Activated naive CD4-positive, alpha-beta T cell (primary cell): Measurements from ENCODE around the gene PDE10A.
"Not testable (repeated sequence)": the region's sequence is repeated elsewhere in the genome, so short reads cannot be mapped to it uniquely, and the experiment has no call there.

ENCODE experiments used
- DNase-seq, 4 experiments: peaks; one replicate each; lab custom pipeline; 2025; lab: John Stamatoyannopoulos, UW

Gene PDE10A

DNA sequence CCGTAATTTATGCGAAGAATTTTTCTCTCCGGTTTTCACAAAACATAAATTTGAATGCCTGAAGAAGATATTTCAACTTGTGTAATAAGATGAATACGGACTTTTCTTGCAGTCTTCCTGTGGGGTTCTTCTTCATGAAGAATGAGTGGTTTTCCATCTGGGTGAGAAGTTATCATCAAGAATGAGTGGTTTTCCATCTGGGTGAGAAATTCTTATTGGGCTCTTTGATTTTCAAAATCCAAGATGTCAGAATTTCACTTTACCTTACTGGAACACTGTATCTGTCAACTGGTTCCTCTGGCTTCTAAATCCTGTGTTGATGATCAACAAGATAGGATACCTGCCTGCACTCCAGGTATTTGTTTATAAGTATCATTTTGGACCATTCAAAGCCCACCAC lies 193.6 kb downstream of the PDE10A start:
- DNase-seq: no peak

DNA sequence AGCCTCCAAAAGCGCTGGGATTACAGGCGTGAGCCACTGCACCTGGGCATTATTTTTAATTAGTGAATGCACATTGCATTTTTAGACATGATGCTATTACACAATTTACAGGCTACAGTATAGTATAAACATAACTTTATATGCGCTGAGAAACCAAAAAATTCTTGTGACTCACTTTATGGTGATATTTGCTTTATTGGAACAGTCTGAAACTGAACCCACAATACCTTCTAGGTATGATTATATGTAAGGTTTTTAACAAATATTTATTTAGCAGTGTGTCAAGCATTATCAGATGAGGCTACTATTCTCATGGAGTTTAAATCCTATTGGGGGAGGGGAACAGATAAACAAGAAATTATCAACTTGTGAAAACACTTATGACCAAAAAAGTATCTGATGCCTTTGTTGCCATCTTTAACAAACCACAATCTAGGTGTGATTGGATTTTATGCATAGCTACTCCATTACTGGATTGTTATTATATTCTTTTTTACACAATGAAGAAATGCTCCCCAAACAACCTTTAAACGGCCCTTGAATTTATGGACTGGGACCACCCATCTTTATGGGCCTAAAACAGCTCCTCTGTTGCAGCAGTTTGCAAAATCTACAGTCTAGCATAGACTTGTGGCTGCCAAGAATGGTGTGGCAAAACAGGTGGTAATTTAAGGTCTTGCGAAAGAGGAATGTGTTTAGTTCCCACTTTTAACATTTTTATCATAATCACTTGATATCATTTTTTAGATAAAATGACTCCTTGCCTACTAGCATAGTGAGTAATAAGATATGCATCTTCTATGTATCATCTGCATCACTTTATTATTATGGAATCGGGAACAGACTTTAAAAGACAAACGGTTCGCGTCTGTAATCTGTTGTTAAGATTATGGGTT lies 194.5 kb downstream of the PDE10A start:
- DNase-seq: no peak

DNA sequence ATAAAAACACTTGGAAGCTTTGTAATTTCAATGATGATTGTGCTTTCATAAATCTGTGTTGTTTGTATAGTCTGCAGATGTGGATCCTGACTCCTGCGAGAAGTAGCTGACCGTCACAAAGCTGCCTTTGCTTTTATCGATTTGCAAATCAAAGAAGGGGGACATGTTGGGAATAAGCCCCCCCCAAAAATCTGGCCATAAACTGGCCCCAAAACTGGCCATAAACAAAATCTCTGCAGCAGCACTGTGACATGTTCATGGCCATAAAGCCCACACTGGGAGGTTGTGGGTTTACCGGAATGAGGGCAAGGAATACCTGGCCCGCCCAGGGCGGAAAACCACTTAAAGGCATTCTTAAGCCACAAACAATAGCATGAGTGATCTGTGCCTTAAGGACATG lies 199.5 kb downstream of the PDE10A start:
- DNase-seq: not testable (repeated sequence)

DNA sequence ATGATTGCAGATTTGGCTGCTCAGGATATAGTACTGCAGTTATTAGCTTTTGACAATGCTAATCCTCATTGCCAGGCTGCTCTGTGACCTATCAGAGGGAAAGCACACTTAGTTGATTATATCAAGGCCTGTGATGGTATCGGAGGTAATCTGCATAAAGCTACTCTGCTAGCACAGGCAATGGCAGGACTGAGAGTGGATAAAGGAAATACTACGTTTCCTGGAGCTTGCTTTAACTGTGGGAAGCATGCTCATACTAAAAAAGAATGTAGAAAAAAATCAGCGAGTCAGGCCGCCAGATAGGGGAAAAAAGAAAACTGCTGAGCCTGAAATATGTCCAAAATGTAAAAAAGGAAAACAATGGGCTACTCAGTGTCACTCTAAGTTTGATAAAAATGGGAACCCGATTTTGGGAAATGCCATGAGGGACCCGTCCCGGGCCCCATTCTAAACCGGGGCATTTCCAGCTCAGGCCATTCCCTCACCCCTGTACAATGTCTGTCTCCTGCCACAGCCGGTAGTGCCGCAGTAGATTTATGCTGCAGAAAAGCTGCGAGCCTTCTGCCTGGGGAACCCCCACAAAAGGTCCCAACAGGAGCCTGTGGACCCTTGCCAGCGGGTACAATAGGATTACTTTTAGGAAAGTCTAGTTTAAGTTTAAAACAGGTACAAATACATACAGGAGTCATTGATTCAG lies 203.3 kb downstream of the PDE10A start:
- not testable (repeated sequence) for DNase-seq

GRCh38 chr6:165458134-165458533 lies 204.9 kb downstream of the PDE10A start:
- DNase-seq: no peak

- DNase-seq: no peak
Measured at GRCh38 chr6:165456286-165456685, 206.8 kb downstream of the PDE10A start.

DNA sequence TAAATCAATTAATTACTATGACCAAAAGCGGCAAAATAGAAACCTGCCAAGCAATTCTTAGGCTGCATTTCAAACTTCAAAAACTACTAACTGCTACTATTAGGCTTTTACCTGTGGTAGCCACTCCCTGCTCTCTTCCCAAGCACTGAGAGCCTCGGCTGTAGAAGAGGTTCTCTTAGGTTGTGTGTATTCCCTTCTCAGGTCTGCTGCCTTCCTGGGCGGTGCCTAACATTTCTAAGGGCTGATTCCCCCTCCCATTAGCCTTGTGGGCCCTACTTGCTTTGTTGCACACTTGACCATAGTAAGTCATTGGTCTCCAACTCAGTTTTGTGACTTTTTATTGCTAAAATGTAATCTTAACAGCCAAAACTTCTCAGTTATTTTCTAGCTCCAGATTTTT lies 207.6 kb downstream of the PDE10A start:
- DNase-seq: no peak

DNA sequence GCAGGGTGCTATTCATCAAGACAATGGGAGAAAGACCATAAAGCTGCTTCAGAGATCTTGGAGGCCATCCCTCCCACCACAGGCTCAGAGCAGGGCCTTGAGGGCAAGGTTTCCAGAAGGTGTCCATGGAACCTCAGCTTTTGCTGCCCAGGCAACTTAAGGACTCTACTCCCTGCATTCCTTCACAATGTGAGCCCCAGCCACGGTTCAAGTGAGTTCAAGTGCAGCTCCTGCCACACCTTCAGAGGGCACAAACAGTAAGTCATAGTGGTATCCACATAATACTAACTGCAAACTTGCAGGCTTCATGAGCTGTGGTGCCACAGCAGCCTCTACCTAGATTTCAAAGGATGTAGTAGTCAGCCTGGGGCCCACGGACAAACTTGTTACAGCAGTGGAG lies 209.6 kb downstream of the PDE10A start:
- DNase-seq: no peak

- no peak for DNase-seq
Measured at GRCh38 chr6:165451838-165452237, 211.2 kb downstream of the PDE10A start.

DNA sequence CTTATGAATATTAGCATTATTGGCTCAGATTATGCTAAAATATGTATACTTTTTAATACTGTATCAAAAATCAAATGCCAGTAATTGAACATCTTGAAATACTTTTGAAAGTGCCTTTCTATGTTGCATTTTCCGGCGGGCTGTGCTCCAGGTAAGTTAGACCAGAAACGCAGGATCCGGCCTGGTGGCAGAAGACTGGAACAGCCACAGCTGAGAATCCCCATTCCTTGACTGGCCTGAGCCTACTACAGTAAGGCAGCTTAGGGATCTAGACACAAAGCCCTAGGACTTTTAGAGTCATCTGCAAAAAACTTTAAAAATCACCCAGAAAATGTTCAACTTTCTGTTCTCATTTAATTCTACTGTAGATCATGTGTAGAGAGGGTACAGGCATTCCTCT lies 214.8 kb downstream of the PDE10A start:
- DNase-seq: no peak

DNA sequence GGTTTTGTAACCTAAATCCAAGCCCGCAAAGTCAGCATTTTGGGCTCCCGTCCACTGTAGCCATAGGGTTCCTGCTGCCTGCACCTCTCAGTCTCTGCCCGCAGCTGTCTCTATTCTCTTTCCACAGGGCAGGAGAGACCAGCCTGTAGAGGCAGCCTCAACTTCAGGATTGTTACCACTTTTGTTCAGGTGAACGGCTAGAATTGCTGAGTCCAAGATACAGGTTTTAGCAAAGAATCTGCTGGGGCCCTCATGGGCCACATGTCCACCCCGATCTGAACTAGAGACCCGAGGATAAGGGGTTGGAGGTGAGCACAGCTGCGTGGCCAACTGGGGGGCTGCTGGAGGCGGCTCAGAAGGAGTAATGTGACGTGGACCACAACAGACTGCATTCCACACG lies 215.9 kb downstream of the PDE10A start:
- no peak for DNase-seq

DNA sequence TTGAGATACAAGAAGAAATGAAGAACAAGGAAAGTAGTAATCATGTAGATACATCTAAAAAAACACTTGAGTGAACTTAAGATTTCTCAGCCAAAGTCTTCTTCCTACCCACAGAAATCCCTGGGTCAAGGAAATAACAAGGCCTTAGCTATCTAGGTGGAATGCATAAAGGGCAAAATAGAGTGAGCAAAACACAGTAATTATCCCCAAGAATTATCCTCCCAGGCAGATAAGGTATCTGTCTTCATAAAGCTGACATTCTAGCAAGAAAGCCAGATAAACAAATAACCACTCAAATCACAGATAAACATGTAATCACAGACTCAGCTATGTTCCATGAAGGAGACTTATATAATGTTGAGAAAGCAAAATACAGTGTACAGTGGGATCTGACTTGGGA lies 216.7 kb downstream of the PDE10A start:
- DNase-seq: no peak

- no peak for DNase-seq
Measured at GRCh38 chr6:165443462-165443861, 219.6 kb downstream of the PDE10A start.

GRCh38 chr6:165441181-165441580 lies 221.9 kb downstream of the PDE10A start:
- no peak for DNase-seq

GRCh38 chr6:165439928-165440554 lies 223.0 kb downstream of the PDE10A start:
- no peak for DNase-seq

DNA sequence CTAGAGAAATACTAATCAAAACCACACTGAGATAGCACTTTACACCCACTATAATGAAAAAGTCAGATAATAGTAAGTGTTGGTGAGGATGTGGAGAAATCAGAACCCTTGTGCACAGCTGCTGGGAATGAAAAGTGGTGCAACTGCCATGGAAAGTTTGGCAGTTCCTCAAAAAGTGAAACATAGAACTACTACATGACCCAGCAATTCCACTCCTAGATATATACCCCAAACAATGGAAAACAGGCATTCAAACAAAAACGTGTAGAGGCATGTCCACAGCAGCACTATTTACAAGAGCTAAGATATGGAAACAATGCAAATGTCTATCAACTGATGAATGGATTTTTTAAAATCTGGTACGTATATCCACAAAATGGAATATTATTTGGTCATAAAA lies 236.1 kb downstream of the PDE10A start:
- DNase-seq: no peak

GRCh38 chr6:165422192-165422591 lies 240.8 kb downstream of the PDE10A start:
- DNase-seq: no peak

GRCh38 chr6:165417278-165417865 lies 245.7 kb downstream of the PDE10A start:
- DNase-seq: no peak

DNA sequence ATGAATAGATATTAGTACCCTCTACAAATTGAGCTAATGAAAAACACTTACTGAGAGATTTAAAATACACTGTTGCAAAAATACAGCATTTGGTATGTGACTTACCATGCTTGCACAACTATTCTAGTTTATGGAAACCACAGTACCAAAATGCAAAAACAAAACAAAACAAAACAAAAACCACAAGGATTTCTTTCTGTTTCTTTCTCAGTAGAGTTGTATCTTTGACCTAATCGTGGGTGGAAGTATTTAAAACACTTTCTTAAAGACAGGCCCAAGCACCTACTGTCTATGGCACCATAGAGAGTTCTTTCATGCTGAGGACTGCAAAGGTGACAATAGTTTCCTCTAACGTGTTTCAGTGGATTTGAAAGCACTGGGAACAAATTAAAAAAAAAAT lies 258.3 kb downstream of the PDE10A start:
- DNase-seq: no peak

DNA sequence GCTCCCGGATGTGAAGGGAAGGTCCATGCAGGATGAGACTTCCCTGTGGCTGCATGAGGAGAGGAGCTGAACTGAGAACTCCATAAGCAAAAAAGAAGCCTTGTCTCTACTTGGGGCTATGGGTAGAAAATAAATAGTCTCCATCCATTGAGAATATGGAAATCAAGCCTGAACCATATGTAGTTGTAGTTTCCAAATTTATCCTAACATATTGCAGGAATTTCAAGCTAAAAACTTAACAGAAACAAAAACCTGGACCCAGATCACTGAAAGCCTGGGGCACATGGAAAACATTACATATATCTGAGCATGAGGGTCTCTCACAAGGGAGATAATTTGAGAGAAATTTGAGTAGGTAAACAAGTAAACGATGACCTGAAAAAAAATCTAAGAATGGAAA lies 258.7 kb downstream of the PDE10A start:
- DNase-seq: no peak

- no peak for DNase-seq
Measured at GRCh38 chr6:165403006-165403595, 259.9 kb downstream of the PDE10A start.

GRCh38 chr6:165401092-165401491 lies 261.9 kb downstream of the PDE10A start:
- no peak for DNase-seq
